Smooth muscle cell (in vitro differentiated cells): ENCODE data around the gene ENO3. TPM values are rescaled to one million over a fixed set of nuclear protein-coding genes. Genes with fewer than 3 reads are reported as not detected.

Source experiments
- DNase-seq: peaks from one replicate; lab custom pipeline; 2025; ENCODE audit not compliant: unreplicated experiment; lab: John Stamatoyannopoulos, UW
- H2AFZ ChIP-seq: fragments of 200-600 bp; sonication (generic); 2 replicates; pipeline ENCODE4 v1.6.0; 2016; ENCODE audit warnings: antibody characterized with exemption, low read depth, mild to moderate bottlenecking
- H3F3A ChIP-seq: fragments of 200-600 bp; sonication (generic); 2 replicates; pipeline ENCODE4 v1.6.0; 2017; ENCODE audit warnings: antibody characterized with exemption, low read depth
- H3K27ac ChIP-seq: fragments of 200-600 bp; sonication (generic); 2 replicates; pipeline ENCODE4 v1.5.1; 2016; ENCODE audit warnings: low read depth, mild to moderate bottlenecking
- H3K27me3 ChIP-seq: fragments of 200-600 bp; sonication (generic); 2 replicates; pipeline ENCODE4 v1.6.1; 2016; ENCODE audit warnings: low read depth, mild to moderate bottlenecking
- H3K36me3 ChIP-seq: fragments of 200-600 bp; sonication (generic); 2 replicates; pipeline ENCODE4 v1.5.1; 2016; ENCODE audit warnings: low read depth
- H3K4me1 ChIP-seq: fragments of 200-600 bp; sonication (generic); 2 replicates; pipeline ENCODE4 v1.5.1; 2016; ENCODE audit warnings: low read depth
- H3K4me2 ChIP-seq: fragments of 200-600 bp; sonication (generic); 2 replicates; pipeline ENCODE4 v1.6.0; 2016; ENCODE audit warnings: mild to moderate bottlenecking
- H3K4me3 ChIP-seq: fragments of 200-600 bp; sonication (generic); 2 replicates; pipeline ENCODE4 v1.5.1; 2016; ENCODE audit warnings: mild to moderate bottlenecking
- H3K79me2 ChIP-seq: fragments of 200-600 bp; sonication (generic); 2 replicates; pipeline ENCODE4 v1.6.0; 2016; ENCODE audit warnings: low read depth, mild to moderate bottlenecking
- H3K9ac ChIP-seq: fragments of 200-600 bp; sonication (generic); 2 replicates; pipeline ENCODE4 v1.6.0; 2016; ENCODE audit warnings: low read depth
- H3K9me3 ChIP-seq: fragments of 200-600 bp; sonication (generic); replicated peaks from 2 replicates; pipeline ENCODE4 v1.5.1; 2016; ENCODE audit warnings: low read depth
- H4K20me1 ChIP-seq: fragments of 200-600 bp; sonication (generic); 2 replicates; pipeline ENCODE4 v1.6.0; 2016; ENCODE audit warnings: low read depth
- CTCF ChIP-seq: fragments of 200-600 bp; sonication (generic); IDR thresholded peaks from 2 replicates; pipeline ENCODE4 v1.5.1; 2017; ENCODE audit warnings: borderline replicate concordance, mild to moderate bottlenecking, antibody characterized with exemption; ENCODE audit not compliant: insufficient read depth, poor library complexity, severe bottlenecking
- WGBS: methylation state at CpG from one replicate; pipeline ENCODE4 v1.1.7; 2016; ENCODE audit warnings: low lambda C conversion rate; 5-methylcytosine and 5-hydroxymethylcytosine counted together
- polyA plus RNA-seq: library from polyadenylated mRNA; unstranded; fragments of >200 nt; fragmentation: Nextera tagmentation; extraction: Ambion mirVana; gene quantifications from 2 replicates; pipeline ENCODE4 v1.2.1, GENCODE V29; 2016
- total RNA-seq: library from RNA; depleted of rRNA; stranded (reverse); fragments of >200 nt; gene quantifications from 2 replicates; pipeline ENCODE4 v1.2.3, GENCODE V29; 2014

ENO3 gene
- total and polyA plus RNA-seq, 2 experiments from 2014 or later = 5.9 to 14.5 TPM

GRCh38 chr17:4978726-4979125 is 27.8 kb downstream of the ENO3 start:
- Histone ChIP-seq H3K27me3 (no peaks in the 10 kb centered on the region), H2AFZ (no peak overlapping the region), H3K9ac (no peak overlapping the region), H4K20me1 (peaks cover 10% of the 10 kb centered on the region), H3K36me3 (no peaks in the 10 kb centered on the region), H3K9me3 (no peaks in the 10 kb centered on the region), H3K27ac (no peak overlapping the region), H3K4me2 (no peak overlapping the region), H3K4me3 (no peak overlapping the region), H3F3A (peaks cover 3% of the 10 kb centered on the region), H3K79me2 (no peaks in the 10 kb centered on the region), H3K4me1 (no peaks in the 10 kb centered on the region)
- no peak for DNase-seq
- no peak for TF ChIP-seq CTCF

GRCh38 chr17:4980644-4981216 is 29.8 kb downstream of the ENO3 start:
- TF ChIP-seq CTCF = peak; percentile 59
- H3F3A ChIP-seq = peaks cover 3% of the 10 kb centered on the region
- no peak overlapping the region for H3K27ac ChIP-seq
- H3K36me3 ChIP-seq = no peaks in the 10 kb centered on the region
- DNase-seq = no peak
- no peak overlapping the region for H3K9ac ChIP-seq
- no peaks in the 10 kb centered on the region for H3K27me3 ChIP-seq
- no peak overlapping the region for H3K4me2 ChIP-seq
- H3K4me1 ChIP-seq = no peaks in the 10 kb centered on the region
- no peaks in the 10 kb centered on the region for H3K79me2 ChIP-seq
- H3K9me3 ChIP-seq = no peaks in the 10 kb centered on the region
- H2AFZ ChIP-seq = no peak overlapping the region
- H4K20me1 ChIP-seq = peaks cover 4% of the 10 kb centered on the region
- H3K4me3 ChIP-seq = no peak overlapping the region
- WGBS = 49% methylated on average over 5 of the region's 6 CpGs

GRCh38 chr17:4982305-4982704 is 31.4 kb downstream of the ENO3 start:
- Histone ChIP-seq H3K9me3 (no peaks in the 10 kb centered on the region), H3K4me2 (no peak overlapping the region), H3K36me3 (no peaks in the 10 kb centered on the region), H3K79me2 (no peaks in the 10 kb centered on the region), H2AFZ (no peak overlapping the region), H3K4me1 (no peaks in the 10 kb centered on the region), H3F3A (no peaks in the 10 kb centered on the region), H3K9ac (no peak overlapping the region), H4K20me1 (peaks cover 4% of the 10 kb centered on the region), H3K27ac (no peak overlapping the region), H3K4me3 (no peak overlapping the region), H3K27me3 (no peaks in the 10 kb centered on the region)
- no peak for DNase-seq
- 89% methylated on average over 5 of the region's 5 CpGs for WGBS
- TF ChIP-seq CTCF = no peak

GRCh38 chr17:4986403-4986802 is 35.5 kb downstream of the ENO3 start:
- no peaks in the 10 kb centered on the region for H4K20me1 ChIP-seq
- WGBS = 72% methylated on average over 5 of the region's 5 CpGs
- H3K27ac ChIP-seq = peak overlapping the region; percentile 2
- no peaks in the 10 kb centered on the region for H3K79me2 ChIP-seq
- no peaks in the 10 kb centered on the region for H3K9me3 ChIP-seq
- H3K4me2 ChIP-seq = peak overlapping the region; percentile 89
- H3K4me3 ChIP-seq = peak overlapping the region; percentile 91
- no peaks in the 10 kb centered on the region for H3K27me3 ChIP-seq
- no peak for TF ChIP-seq CTCF
- peak overlapping the region; percentile 97 for H2AFZ ChIP-seq
- H3K36me3 ChIP-seq = no peaks in the 10 kb centered on the region
- DNase-seq = no peak
- no peak overlapping the region for H3K9ac ChIP-seq
- H3K4me1 ChIP-seq = peaks cover 8% of the 10 kb centered on the region
- H3F3A ChIP-seq = no peaks in the 10 kb centered on the region
